Middle frontal gyrus (tissue), 1 donor: Measurements from ENCODE around the gene CALML5.

Source experiments
- DNase-seq: peaks from one replicate; pipeline ENCODE4 v3.0.0-alpha.2; 2015; ENCODE audit warnings: low spot score; ENCODE audit errors: extremely low spot score

The CALML5 gene

GRCh38 chr10:5464546-5464945 lies 34.8 kb downstream of the CALML5 start:
- no peak for DNase-seq

- DNase-seq: no peak
Measured at GRCh38 chr10:5462841-5463293, 36.5 kb downstream of the CALML5 start.

GRCh38 chr10:5461914-5462840 lies 37.2 kb downstream of the CALML5 start:
- no peak for DNase-seq

GRCh38 chr10:5461203-5461588 lies 38.2 kb downstream of the CALML5 start:
- no peak for DNase-seq

- DNase-seq: no peak
Measured at GRCh38 chr10:5460468-5461202, 38.7 kb downstream of the CALML5 start.

- DNase-seq: no peak
Measured at GRCh38 chr10:5458949-5459747, 40.2 kb downstream of the CALML5 start.

GRCh38 chr10:5458425-5458824 lies 40.9 kb downstream of the CALML5 start:
- no peak for DNase-seq

- DNase-seq: no peak
Measured at GRCh38 chr10:5457741-5458140, 41.6 kb downstream of the CALML5 start.

- DNase-seq: no peak
Measured at GRCh38 chr10:5456563-5456962, 42.8 kb downstream of the CALML5 start.

- no peak for DNase-seq
Measured at GRCh38 chr10:5453749-5454489, 45.5 kb downstream of the CALML5 start.

- no peak for DNase-seq
Measured at GRCh38 chr10:5450605-5451384, 48.6 kb downstream of the CALML5 start.

- no peak for DNase-seq
Measured at GRCh38 chr10:5449823-5450222, 49.5 kb downstream of the CALML5 start.

GRCh38 chr10:5449227-5449626 lies 50.1 kb downstream of the CALML5 start:
- no peak for DNase-seq
